Cardiac fibroblast (primary cell): ENCODE measurements around the gene IGFBP1.

Experiments
- DNase-seq, 2 donors: peaks; one replicate each; pipeline versions ENCODE4 v3.0.0 to v3.0.0-alpha.2; 2010; ENCODE audit warnings: low read depth in 2 of 2
- H3K4me3 ChIP-seq, 2 donors: replicated peaks in 1 of 2; 1 replicate in 1 of 2; 2 replicates in 1 of 2; pipeline ENCODE4 v1.5.1; 2011; ENCODE audit warnings: low read depth in 2 of 2, low read length in 2 of 2, mild to moderate bottlenecking in 2 of 2, moderate library complexity in 1 of 2
- CTCF ChIP-seq: IDR thresholded peaks from one replicate; pipeline ENCODE4 v1.5.1; 2011; ENCODE audit warnings: low read depth, mild to moderate bottlenecking, low read length, inconsistent platforms

The IGFBP1 gene

GRCh38 chr7:45923290-45923689, 35.0 kb downstream of the IGFBP1 start:
- TF ChIP-seq CTCF = peak; percentile 97
- peak; percentile 83 to 85 for DNase-seq
- H3K4me3 ChIP-seq = peak overlapping the region in 1 of 2 donors; percentile 51

GRCh38 chr7:45923818-45924217, 35.5 kb downstream of the IGFBP1 start:
- DNase-seq = no peak
- H3K4me3 ChIP-seq = no peak overlapping the region
- no peak for TF ChIP-seq CTCF

- peak; percentile 74 to 86 for DNase-seq
- no peak overlapping the region for H3K4me3 ChIP-seq
- peak; percentile 12 for TF ChIP-seq CTCF
Measured at GRCh38 chr7:45924283-45924682, 36.0 kb downstream of the IGFBP1 start.

- no peak for DNase-seq
- no peak for TF ChIP-seq CTCF
- H3K4me3 ChIP-seq = no peak overlapping the region
Measured at GRCh38 chr7:45927721-45928120, 39.4 kb downstream of the IGFBP1 start.

GRCh38 chr7:45930967-45931366, 42.7 kb downstream of the IGFBP1 start:
- TF ChIP-seq CTCF = no peak
- DNase-seq = no peak
- H3K4me3 ChIP-seq = no peak overlapping the region

GRCh38 chr7:45937301-45937700, 49.0 kb downstream of the IGFBP1 start:
- no peak for TF ChIP-seq CTCF
- no peak overlapping the region for H3K4me3 ChIP-seq
- no peak for DNase-seq

GRCh38 chr7:45937862-45938261, 49.6 kb downstream of the IGFBP1 start:
- no peak overlapping the region for H3K4me3 ChIP-seq
- TF ChIP-seq CTCF = no peak

More at GRCh38 chr7:45937862-45938261, 49.6 kb downstream of the IGFBP1 start:
- DNase-seq = no peak
